ENCODE measurements around the gene TRAPPC2L. TPM values are rescaled to one million over a fixed set of nuclear protein-coding genes. Genes with fewer than 3 reads are reported as not detected.

TRAPPC2L gene
- total and polyA plus RNA-seq, 2 of the 13 experiments (the other 11 are each of a cell fraction or from before 2014, with no cell fraction given), result 96.3 to 107 TPM

GRCh38 chr16:88810912-88811768, 45.8 kb upstream of the TRAPPC2L start (continued):
- TF ChIP-seq ARHGAP35 (CRISPR knock-in tag; IDR thresholded peaks at IDR 0.05; ENCODE audit: borderline replicate concordance) (peak; percentile 90; the same call in 1 of the 2 replicates), RFX1 (IDR thresholded peaks at IDR 0.05) (no peak), ZHX2 (IDR thresholded peaks at IDR 0.05; ENCODE audit: low read depth) (no peak), ZHX2 (CRISPR knock-in tag; IDR thresholded peaks at IDR 0.05; ENCODE audit: borderline replicate concordance) (no peak), YEATS4 (CRISPR knock-in tag; IDR thresholded peaks at IDR 0.05; ENCODE audit: borderline replicate concordance) (no peak), KDM5B (CRISPR knock-in tag; IDR thresholded peaks at IDR 0.05; ENCODE audit: borderline replicate concordance) (no peak), ATF3 (CRISPR knock-in tag; IDR thresholded peaks at IDR 0.05) (0 out of 2 replicates have a peak, but pooled peaks have one; percentile 11), ZC3H4 (CRISPR knock-in tag; IDR thresholded peaks at IDR 0.05; ENCODE audit: borderline replicate concordance) (peak; percentile 63; the same call in 1 of the 2 replicates), RELA (CRISPR knock-in tag; IDR thresholded peaks at IDR 0.05) (0 out of 2 replicates have a peak, but pooled peaks have one; percentile 19), IRF2 (CRISPR knock-in tag; IDR thresholded peaks at IDR 0.05) (peak; percentile 43; the same call in 1 of the 2 replicates), SETDB1 (CRISPR knock-in tag; IDR thresholded peaks at IDR 0.05; ENCODE audit: borderline replicate concordance) (no peak), ZNF280D (CRISPR knock-in tag; IDR thresholded peaks at IDR 0.05) (no peak), FOXP1 (IDR thresholded peaks at IDR 0.05) (no peak), FOXP1 (CRISPR knock-in tag; IDR thresholded peaks at IDR 0.05) (no peak)
- TF ChIP-seq, protein P1, sequence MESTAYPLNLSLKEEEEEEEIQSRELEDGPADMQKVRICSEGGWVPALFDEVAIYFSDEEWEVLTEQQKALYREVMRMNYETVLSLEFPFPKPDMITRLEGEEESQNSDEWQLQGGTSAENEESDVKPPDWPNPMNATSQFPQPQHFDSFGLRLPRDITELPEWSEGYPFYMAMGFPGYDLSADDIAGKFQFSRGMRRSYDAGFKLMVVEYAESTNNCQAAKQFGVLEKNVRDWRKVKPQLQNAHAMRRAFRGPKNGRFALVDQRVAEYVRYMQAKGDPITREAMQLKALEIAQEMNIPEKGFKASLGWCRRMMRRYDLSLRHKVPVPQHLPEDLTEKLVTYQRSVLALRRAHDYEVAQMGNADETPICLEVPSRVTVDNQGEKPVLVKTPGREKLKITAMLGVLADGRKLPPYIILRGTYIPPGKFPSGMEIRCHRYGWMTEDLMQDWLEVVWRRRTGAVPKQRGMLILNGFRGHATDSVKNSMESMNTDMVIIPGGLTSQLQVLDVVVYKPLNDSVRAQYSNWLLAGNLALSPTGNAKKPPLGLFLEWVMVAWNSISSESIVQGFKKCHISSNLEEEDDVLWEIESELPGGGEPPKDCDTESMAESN (CRISPR knock-in tag; conservative IDR thresholded peaks at IDR 0.05), result no peak
- TF ChIP-seq, protein P2, sequence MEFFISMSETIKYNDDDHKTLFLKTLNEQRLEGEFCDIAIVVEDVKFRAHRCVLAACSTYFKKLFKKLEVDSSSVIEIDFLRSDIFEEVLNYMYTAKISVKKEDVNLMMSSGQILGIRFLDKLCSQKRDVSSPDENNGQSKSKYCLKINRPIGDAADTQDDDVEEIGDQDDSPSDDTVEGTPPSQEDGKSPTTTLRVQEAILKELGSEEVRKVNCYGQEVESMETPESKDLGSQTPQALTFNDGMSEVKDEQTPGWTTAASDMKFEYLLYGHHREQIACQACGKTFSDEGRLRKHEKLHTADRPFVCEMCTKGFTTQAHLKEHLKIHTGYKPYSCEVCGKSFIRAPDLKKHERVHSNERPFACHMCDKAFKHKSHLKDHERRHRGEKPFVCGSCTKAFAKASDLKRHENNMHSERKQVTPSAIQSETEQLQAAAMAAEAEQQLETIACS (CRISPR knock-in tag; IDR thresholded peaks at IDR 0.05), result no peak

Measured in HepG2 (cell line).